ENCODE data around the gene HECTD4. TPM values are rescaled to one million over a fixed set of nuclear protein-coding genes. Genes with fewer than 3 reads are reported as not detected.

The HECTD4 gene
- total RNA-seq, 4 donors from 2014 or later, result 28.2 to 54.4 (median 33.7) TPM

DNA sequence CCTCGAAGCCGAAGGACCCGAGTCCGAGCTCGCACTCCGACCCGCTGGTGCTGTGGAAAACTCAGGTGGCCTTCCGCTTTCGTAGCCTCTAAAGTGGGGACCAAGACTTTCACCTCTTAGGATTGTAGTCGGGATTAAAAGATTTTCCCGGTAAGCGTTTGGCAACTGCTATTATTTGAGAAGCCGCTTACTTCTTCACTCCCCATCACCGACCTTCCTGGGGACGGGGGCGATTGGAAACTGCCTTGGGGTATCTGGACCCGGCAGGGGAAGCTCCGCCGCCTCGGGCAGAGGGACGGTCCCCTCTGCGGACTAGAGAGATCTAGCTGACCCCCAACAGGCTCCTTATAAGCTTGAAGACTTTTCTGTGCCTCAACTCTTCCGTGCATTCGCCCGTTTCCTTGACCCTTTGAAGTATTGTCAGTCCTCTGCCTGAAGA lies 256.2 kb downstream of the HECTD4 start:
- TF ChIP-seq, protein P1, sequence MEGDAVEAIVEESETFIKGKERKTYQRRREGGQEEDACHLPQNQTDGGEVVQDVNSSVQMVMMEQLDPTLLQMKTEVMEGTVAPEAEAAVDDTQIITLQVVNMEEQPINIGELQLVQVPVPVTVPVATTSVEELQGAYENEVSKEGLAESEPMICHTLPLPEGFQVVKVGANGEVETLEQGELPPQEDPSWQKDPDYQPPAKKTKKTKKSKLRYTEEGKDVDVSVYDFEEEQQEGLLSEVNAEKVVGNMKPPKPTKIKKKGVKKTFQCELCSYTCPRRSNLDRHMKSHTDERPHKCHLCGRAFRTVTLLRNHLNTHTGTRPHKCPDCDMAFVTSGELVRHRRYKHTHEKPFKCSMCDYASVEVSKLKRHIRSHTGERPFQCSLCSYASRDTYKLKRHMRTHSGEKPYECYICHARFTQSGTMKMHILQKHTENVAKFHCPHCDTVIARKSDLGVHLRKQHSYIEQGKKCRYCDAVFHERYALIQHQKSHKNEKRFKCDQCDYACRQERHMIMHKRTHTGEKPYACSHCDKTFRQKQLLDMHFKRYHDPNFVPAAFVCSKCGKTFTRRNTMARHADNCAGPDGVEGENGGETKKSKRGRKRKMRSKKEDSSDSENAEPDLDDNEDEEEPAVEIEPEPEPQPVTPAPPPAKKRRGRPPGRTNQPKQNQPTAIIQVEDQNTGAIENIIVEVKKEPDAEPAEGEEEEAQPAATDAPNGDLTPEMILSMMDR (IDR thresholded peaks at IDR 0.05; ENCODE audit: low read depth), result no peak

- TF ChIP-seq, protein P1 (IDR thresholded peaks at IDR 0.05; ENCODE audit: low read depth), result no peak
Measured at GRCh38 chr12:112125250-112125999, 256.8 kb downstream of the HECTD4 start, which contains the start of gene TRAFD1. TRAFD1 (plus strand) TSS chr12:112125560; CDS start chr12:112130523, 4,963 bp downstream.

- TF ChIP-seq, protein P1 (IDR thresholded peaks at IDR 0.05; ENCODE audit: low read depth), result no peak
Measured at GRCh38 chr12:112124918-112125249, 257.3 kb downstream of the HECTD4 start.

GRCh38 chr12:112122823-112123690 lies 259.2 kb downstream of the HECTD4 start:
- TF ChIP-seq, protein P1 (IDR thresholded peaks at IDR 0.05; ENCODE audit: low read depth), result no peak

GRCh38 chr12:112121780-112122565 lies 260.3 kb downstream of the HECTD4 start:
- TF ChIP-seq, protein P1 (IDR thresholded peaks at IDR 0.05; ENCODE audit: low read depth), result no peak

DNA sequence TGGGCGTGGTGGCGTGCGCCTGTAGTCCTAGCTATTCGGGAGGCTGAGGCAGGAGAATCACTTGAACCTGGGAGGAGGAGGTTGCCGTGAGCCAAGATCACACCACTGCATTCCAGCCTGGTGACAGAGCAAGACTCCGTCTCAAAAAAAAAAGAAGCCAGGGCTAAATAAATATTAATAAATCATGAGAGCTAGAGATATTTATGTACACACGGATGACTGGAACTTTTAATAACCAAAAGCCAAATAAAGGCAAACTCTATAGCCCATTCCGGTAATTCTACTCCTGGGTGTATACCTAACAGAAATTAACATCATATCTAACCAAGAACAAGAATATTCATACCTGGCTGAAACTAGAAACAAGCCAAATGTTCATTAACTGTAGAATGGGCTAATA lies 264.5 kb downstream of the HECTD4 start:
- TF ChIP-seq, protein P1 (IDR thresholded peaks at IDR 0.05; ENCODE audit: low read depth), result no peak
